Measurements from ENCODE around the gene HCAR3.
A peak's percentile ranks its signal among the peaks of the same experiment; 100 is the strongest.

HCAR3 gene

GRCh38 chr12:122669397-122670070, 47.1 kb downstream of the HCAR3 start:
- no peak overlapping the region for H3K4me3 ChIP-seq (ENCODE audit: low read depth, low read length)
- TF ChIP-seq, protein P1, sequence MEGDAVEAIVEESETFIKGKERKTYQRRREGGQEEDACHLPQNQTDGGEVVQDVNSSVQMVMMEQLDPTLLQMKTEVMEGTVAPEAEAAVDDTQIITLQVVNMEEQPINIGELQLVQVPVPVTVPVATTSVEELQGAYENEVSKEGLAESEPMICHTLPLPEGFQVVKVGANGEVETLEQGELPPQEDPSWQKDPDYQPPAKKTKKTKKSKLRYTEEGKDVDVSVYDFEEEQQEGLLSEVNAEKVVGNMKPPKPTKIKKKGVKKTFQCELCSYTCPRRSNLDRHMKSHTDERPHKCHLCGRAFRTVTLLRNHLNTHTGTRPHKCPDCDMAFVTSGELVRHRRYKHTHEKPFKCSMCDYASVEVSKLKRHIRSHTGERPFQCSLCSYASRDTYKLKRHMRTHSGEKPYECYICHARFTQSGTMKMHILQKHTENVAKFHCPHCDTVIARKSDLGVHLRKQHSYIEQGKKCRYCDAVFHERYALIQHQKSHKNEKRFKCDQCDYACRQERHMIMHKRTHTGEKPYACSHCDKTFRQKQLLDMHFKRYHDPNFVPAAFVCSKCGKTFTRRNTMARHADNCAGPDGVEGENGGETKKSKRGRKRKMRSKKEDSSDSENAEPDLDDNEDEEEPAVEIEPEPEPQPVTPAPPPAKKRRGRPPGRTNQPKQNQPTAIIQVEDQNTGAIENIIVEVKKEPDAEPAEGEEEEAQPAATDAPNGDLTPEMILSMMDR (IDR thresholded peaks at IDR 0.05; ENCODE audit: insufficient read depth, low read depth, low read length, missing control alignments): no peak
- no peak for DNase-seq (ENCODE audit: low read depth)

- DNase-seq (ENCODE audit: low read depth): peak; percentile 31
- TF ChIP-seq, protein P1 (IDR thresholded peaks at IDR 0.05; ENCODE audit: insufficient read depth, low read depth, low read length, missing control alignments): no peak
- H3K4me3 ChIP-seq (ENCODE audit: low read depth, low read length): no peak overlapping the region
These were observed 48.3 kb downstream of the HCAR3 start for GRCh38 chr12:122668268-122668667.

DNA sequence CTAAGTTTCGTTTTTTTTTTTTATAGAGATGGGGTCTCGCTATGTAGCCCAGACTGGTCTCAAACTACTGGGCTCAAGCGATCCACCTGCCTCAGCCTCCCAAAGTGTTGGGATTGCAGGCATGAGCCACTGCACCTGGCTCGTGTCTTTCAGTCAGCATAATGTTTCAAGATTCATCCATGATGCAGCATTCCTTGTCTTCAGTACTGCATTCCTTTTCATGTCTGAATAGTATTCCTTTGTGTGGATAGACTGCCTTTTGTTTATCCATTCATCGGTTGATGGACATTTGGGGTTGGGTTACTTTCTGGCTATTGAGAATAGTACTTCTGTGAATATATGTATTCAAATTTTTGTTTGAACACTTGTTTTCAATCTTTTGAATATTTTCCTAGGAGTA, 50.9 kb downstream of the HCAR3 start:
- H3K4me3 ChIP-seq (ENCODE audit: low read depth, low read length): no peak overlapping the region
- no peak for DNase-seq (ENCODE audit: low read depth)
- TF ChIP-seq, protein P1 (IDR thresholded peaks at IDR 0.05; ENCODE audit: insufficient read depth, low read depth, low read length, missing control alignments): no peak

GRCh38 chr12:122665349-122665748, 51.3 kb downstream of the HCAR3 start:
- no peak for DNase-seq (ENCODE audit: low read depth)
- no peak overlapping the region for H3K4me3 ChIP-seq (ENCODE audit: low read depth, low read length)
- TF ChIP-seq, protein P1 (IDR thresholded peaks at IDR 0.05; ENCODE audit: insufficient read depth, low read depth, low read length, missing control alignments): no peak
